A673 (cell line): ENCODE data around the gene PRR33. TPM values are rescaled to one million over a fixed set of nuclear protein-coding genes. Genes with fewer than 3 reads are reported as not detected.

Source experiments
- BruUV-seq: library from RNA; stranded (reverse); fragments of 400-500 nt; replicated peaks from 2 replicates; lab custom pipeline; 2021; lab: Mats Ljungman, UMichigan
- CTCF ChIA-PET: fragments of 300-600 bp; sonication (Branson Sonifier 250); formaldehyde crosslinking; loops from one replicate; lab custom pipeline; 2022; ENCODE audit warnings: antibody characterized with exemption; lab: Charles Lee
- POLR2A ChIA-PET: fragments of 300-600 bp; sonication (Branson Sonifier 250); formaldehyde crosslinking; loops from one replicate; lab custom pipeline; 2022; ENCODE audit warnings: antibody characterized with exemption; ENCODE audit not compliant: low non-redundant PET; lab: Charles Lee
- DNase-seq: peaks from one replicate; pipeline ENCODE4 v3.0.0-alpha.2; 2015; ENCODE audit warnings: low spot score
- H3K27ac ChIP-seq: fragments of 200-600 bp; sonication (generic); 2 replicates; pipeline ENCODE4 v1.5.1; 2016; ENCODE audit warnings: mixed run types, low read depth, mild to moderate bottlenecking, mixed read lengths, antibody characterized with exemption, low read length; ENCODE audit not compliant: poor library complexity, severe bottlenecking
- H3K27me3 ChIP-seq: fragments of 200-600 bp; sonication (generic); replicated peaks from 2 replicates; pipeline ENCODE4 v1.6.1; 2017; ENCODE audit warnings: mixed run types, low read depth, mild to moderate bottlenecking, mixed read lengths, antibody characterized with exemption, low read length; ENCODE audit not compliant: insufficient read depth, poor library complexity
- H3K36me3 ChIP-seq: fragments of 200-600 bp; sonication (generic); 2 replicates; pipeline ENCODE4 v1.6.1; 2016; ENCODE audit warnings: mixed run types, mild to moderate bottlenecking, mixed read lengths, antibody characterized with exemption, low read length; ENCODE audit not compliant: insufficient read depth, poor library complexity, severe bottlenecking
- H3K4me1 ChIP-seq: fragments of 200-600 bp; sonication (generic); 2 replicates; pipeline ENCODE4 v1.6.1; 2017; ENCODE audit warnings: mixed run types, mild to moderate bottlenecking, mixed read lengths, antibody characterized with exemption, low read length; ENCODE audit not compliant: insufficient read depth, poor library complexity, severe bottlenecking
- H3K4me3 ChIP-seq: fragments of 200-600 bp; sonication (generic); 2 replicates; pipeline ENCODE4 v1.5.1; 2016; ENCODE audit warnings: low read depth, mixed run types, mild to moderate bottlenecking, mixed read lengths, low read length; ENCODE audit not compliant: poor library complexity, severe bottlenecking
- H3K9me3 ChIP-seq: fragments of 200-600 bp; sonication (generic); 2 replicates; pipeline ENCODE4 v1.6.1; 2016; ENCODE audit warnings: mixed run types, low read depth, mild to moderate bottlenecking, mixed read lengths, antibody characterized with exemption, low read length; ENCODE audit not compliant: poor library complexity, severe bottlenecking
- CTCF ChIP-seq: fragments of 300-800, 200-600 bp; sonication (generic); conservative IDR thresholded peaks from 2 replicates; pipeline ENCODE4 v1.5.1; 2017; ENCODE audit warnings: low read depth, mild to moderate bottlenecking, antibody characterized with exemption, low read length, moderate library complexity, mixed read lengths
- EZH2 ChIP-seq: fragments of 200-600 bp; sonication (generic); IDR thresholded peaks from 2 replicates; pipeline ENCODE4 v1.6.1; 2017; ENCODE audit warnings: borderline replicate concordance, low read depth, mild to moderate bottlenecking, mixed read lengths, antibody characterized with exemption, low read length; ENCODE audit not compliant: poor library complexity, severe bottlenecking
- intact Hi-C: fragments of 100-400 bp; cut with micrococcal nuclease; formaldehyde crosslinking; loops from one replicate; pipeline ENCODE4 v1.10.0; 2022; ENCODE audit not compliant: unreplicated experiment
- total RNA-seq: library from RNA; stranded (reverse); gene quantifications from 2 replicates; pipeline ENCODE4 v1.2.3, GENCODE V29; 2021

The PRR33 gene
- total RNA-seq, 1 experiment from 2014 or later = not detected

GRCh38 chr11:1932681-1933080, 41.0 kb upstream of the PRR33 start:
- no peaks in the 10 kb centered on the region for H3K4me1 ChIP-seq
- no peak for TF ChIP-seq CTCF
- no peak for TF ChIP-seq EZH2
- ChIA-PET POLR2A (no interaction called here), CTCF (no interaction called here)
- no peak overlapping the region for H3K27ac ChIP-seq
- DNase-seq = no peak
- H3K4me3 ChIP-seq = no peak overlapping the region
- no peaks in the 10 kb centered on the region for H3K9me3 ChIP-seq
- H3K27me3 ChIP-seq = no peaks in the 10 kb centered on the region
- H3K36me3 ChIP-seq = no peaks in the 10 kb centered on the region
- intact Hi-C loops = no loop called here
- no TSS peak for BruUV-seq

- no peaks in the 10 kb centered on the region for H3K4me1 ChIP-seq
- no TSS peak for BruUV-seq
- H3K27me3 ChIP-seq = no peaks in the 10 kb centered on the region
- CTCF ChIA-PET = no interaction called here
- intact Hi-C loops = no loop called here
- no peak for DNase-seq
- no peaks in the 10 kb centered on the region for H3K36me3 ChIP-seq
- no peaks in the 10 kb centered on the region for H3K9me3 ChIP-seq
- POLR2A ChIA-PET = no interaction called here
- H3K27ac ChIP-seq = no peak overlapping the region
- TF ChIP-seq CTCF (no peak), EZH2 (no peak)
- H3K4me3 ChIP-seq = no peak overlapping the region
Measured at GRCh38 chr11:1932105-1932480, 40.4 kb upstream of the PRR33 start.

- no peaks in the 10 kb centered on the region for H3K9me3 ChIP-seq
- TF ChIP-seq CTCF (no peak), EZH2 (no peak)
- ChIA-PET POLR2A (no interaction called here), CTCF (no interaction called here)
- H3K4me1 ChIP-seq = no peaks in the 10 kb centered on the region
- H3K27me3 ChIP-seq = no peaks in the 10 kb centered on the region
- intact Hi-C loops = no loop called here
- DNase-seq = no peak
- H3K27ac ChIP-seq = no peak overlapping the region
- H3K4me3 ChIP-seq = no peak overlapping the region
- no peaks in the 10 kb centered on the region for H3K36me3 ChIP-seq
- no TSS peak for BruUV-seq
Measured at GRCh38 chr11:1931341-1932104, 39.8 kb upstream of the PRR33 start.
